GDM1 (cell line): ENCODE data around the gene GSTT4.
"Not testable (repeated sequence)": the region's sequence is repeated elsewhere in the genome, so short reads cannot be mapped to it uniquely, and the experiment has no call there.

Experiments used
- DNase-seq: peaks from one replicate; lab custom pipeline; 2025; lab: John Stamatoyannopoulos, UW

Gene GSTT4

DNA sequence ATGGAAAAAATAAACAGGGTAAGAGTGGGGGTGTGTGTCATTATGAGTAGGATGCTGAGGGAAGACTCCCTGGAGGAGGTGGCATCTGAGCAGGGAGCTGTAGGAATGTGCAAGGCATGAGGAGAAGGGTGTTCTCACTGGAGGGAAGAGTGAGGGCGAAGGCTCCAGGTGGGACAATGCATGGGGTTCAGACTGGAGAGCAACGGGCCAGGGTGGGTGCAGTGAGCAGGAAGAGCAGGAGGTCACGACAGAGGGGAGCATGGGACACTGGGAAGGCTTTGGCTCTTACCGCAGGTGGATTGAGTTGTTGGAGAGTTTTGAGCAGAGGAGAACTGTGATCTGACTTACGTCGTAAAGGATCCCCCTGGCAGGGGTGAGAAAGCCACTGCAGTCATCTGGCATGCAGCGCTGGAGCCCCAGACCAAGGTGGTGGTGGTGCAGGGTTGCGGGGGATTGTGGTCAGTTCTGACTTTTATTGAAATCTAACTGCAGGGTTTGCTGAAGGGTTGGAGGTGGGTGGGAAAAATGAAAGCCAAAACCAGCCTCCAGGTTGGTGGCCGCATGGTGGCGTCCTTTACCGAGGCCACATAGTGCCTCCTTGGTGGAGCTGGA, 52.4 kb downstream of the GSTT4 start:
- not testable (repeated sequence) for DNase-seq

DNA sequence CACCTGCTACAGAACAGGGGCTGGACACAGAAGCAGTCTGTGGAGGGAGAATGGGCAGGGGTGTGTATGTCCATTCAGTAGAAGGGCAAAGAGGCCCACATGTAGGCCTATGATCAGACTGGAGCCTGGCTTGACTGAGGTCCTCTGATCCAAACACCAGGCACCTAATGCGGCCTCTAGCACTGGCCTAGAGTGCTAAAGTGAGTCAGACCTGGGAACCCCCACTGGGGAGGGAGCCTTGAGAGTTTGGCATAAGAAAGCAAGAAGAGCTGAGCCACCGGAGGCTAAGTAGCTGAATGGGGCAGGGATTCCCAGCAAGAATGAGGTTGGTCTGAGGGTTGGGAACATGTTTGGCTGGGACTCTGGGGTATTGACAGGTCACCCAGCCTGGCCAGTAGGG, 53.9 kb downstream of the GSTT4 start:
- DNase-seq, result not testable (repeated sequence)

DNA sequence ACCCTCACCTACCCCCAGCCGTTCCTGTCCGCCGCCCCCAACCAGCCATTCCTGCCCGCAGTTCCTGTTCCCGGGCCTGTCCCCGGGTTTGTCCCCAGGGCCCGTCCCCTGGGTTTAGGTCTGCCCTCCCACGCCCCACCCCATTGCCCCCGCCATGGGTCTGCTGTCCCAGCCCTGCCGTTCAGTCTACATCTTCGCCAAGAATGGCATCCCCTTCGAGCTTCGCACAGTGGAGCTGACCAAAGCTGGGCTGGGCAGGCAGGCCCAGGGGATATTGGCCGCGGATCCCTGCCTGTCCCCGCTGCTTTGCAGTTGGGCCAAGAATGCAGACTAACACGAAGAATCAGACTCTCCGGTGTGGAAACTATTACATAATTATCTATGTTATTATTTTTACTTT, 55.5 kb downstream of the GSTT4 start:
- not testable (repeated sequence) for DNase-seq
